Fibroblast of lung (primary cell): ENCODE data around the gene BMPR1B.

Experiments used
- EZH2 ChIP-seq: IDR thresholded peaks from 2 replicates; pipeline ENCODE4 v1.5.1; 2012; ENCODE audit warnings: low read length, control low read depth, mild to moderate bottlenecking; ENCODE audit errors: missing control alignments
- TF ChIP-seq, protein P1 (sequence below), 2 donors: IDR thresholded peaks in 1 of 2; conservative IDR thresholded peaks in 1 of 2; 1 replicate in 1 of 2; 2 replicates in 1 of 2; pipeline ENCODE4 v1.5.1; 2011 to 2012; ENCODE audit warnings: low read length in 2 of 2, control low read depth in 1 of 2, inconsistent platforms in 1 of 2, low read depth in 1 of 2, mild to moderate bottlenecking in 1 of 2

DNA sequence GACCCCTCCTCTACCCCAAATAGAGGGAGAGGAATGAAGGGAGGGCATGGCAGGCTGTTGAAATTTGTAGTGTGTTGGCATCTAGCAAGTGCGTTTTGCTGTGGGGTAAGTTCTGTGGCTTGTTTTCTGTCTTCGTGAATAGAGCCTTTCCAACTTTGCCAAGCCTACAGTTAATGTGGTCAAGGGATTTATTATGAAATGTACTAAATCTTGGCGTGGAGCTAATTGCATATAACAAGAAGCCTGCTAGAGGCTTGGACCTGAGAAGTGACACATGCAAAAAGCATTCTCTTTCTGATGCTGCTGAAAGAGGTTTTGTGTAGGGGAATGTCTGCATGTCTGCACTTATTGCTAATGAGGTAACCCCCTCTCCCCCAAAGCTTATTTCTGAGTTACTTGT is 132.2 kb downstream of the BMPR1B start:
- TF ChIP-seq, protein P1, sequence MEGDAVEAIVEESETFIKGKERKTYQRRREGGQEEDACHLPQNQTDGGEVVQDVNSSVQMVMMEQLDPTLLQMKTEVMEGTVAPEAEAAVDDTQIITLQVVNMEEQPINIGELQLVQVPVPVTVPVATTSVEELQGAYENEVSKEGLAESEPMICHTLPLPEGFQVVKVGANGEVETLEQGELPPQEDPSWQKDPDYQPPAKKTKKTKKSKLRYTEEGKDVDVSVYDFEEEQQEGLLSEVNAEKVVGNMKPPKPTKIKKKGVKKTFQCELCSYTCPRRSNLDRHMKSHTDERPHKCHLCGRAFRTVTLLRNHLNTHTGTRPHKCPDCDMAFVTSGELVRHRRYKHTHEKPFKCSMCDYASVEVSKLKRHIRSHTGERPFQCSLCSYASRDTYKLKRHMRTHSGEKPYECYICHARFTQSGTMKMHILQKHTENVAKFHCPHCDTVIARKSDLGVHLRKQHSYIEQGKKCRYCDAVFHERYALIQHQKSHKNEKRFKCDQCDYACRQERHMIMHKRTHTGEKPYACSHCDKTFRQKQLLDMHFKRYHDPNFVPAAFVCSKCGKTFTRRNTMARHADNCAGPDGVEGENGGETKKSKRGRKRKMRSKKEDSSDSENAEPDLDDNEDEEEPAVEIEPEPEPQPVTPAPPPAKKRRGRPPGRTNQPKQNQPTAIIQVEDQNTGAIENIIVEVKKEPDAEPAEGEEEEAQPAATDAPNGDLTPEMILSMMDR (conservative IDR thresholded peaks at IDR 0.05 in 1 of 2, IDR thresholded peaks at IDR 0.05 in 1 of 2; ENCODE audit: low read depth in 1 of 2, low read length in 2 of 2) = no peak
- TF ChIP-seq EZH2 = no peak
